ENCODE measurements around the gene ZMPSTE24.
"Not testable (repeated sequence)": the region's sequence is repeated elsewhere in the genome, so short reads cannot be mapped to it uniquely, and the experiment has no call there.

ZMPSTE24 gene

DNA sequence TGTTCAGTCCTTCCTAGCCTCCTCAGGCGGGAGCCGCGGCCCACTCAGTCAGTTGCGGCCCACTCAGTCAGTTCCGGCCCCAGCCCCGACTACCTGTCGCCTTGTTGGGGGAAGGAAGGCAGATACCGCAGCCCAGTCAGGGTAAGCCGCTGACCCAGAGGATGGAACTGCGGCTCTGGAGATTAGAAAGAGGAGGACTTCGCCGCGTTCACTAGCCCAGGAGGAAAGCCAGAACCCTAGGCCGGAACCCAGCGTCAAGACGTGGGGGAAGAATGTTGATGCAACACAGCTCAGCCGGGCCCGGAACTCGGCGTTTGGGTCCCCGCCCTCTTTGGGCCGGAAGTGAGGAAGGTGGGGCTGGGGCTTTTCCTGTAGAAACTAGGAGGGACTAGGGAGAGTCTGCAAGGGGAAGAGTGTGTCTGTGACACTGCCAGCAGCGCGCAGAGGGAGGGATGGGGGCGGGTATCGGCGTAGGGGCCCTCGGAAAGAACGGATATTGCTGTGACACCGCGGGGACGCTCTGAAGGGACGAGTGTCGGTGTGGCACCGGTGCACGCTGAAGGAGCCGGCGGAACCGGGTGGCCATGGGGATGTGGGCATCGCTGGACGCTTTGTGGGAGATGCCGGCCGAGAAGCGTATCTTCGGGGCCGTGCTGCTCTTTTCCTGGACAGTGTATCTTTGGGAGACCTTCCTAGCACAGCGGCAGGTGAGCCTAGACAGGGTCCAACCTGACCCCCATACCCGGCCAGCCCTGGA lies at the start of gene ZMPSTE24:
Gene ZMPSTE24 (plus strand): TSS at position 549 of the 757 bp plus-strand sequence. CDS start 36 bp downstream, at position 585.
- peak; percentile 98 for ATAC-seq

DNA sequence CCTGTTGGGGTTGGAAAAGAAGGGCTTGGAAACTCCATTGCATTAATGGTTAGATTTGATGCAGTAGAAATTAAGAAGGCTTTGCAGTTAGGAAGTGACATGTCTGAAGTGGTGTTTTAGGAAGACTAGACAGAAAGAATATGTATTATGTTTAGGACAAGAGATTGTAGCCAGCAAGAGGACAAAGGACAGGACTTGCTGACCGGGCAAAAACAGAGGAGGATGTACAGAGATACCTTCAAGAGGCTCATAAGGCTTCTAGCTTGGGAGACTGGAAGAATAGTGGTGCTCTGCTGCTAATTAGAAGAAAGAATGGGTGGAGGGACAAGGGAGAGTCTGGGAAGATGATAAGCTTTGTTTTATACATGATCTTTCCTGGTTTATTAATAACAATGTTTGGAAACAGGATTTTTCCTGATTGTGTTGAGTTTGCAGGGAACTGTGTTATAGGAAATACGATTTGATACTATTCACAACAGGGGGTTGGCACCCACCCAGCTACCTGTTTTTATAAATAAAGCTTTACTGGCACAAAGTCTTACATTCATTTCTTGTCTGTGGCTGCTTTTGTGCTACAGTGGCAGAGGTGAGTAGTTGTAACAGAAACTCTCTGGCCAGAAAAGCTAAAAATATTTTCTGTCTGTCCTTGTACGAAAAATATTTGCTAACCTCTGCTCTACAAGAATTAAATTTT lies 47.4 kb upstream of the ZMPSTE24 start:
- no peak for ATAC-seq

- no peak for ATAC-seq
These were observed 39.7 kb upstream of the ZMPSTE24 start for GRCh38 chr1:40218333-40218732.

GRCh38 chr1:40221471-40221905 lies 36.5 kb upstream of the ZMPSTE24 start:
- not testable (repeated sequence) for ATAC-seq

- ATAC-seq, result no peak
These were observed 35.9 kb upstream of the ZMPSTE24 start for GRCh38 chr1:40221977-40222772.

DNA sequence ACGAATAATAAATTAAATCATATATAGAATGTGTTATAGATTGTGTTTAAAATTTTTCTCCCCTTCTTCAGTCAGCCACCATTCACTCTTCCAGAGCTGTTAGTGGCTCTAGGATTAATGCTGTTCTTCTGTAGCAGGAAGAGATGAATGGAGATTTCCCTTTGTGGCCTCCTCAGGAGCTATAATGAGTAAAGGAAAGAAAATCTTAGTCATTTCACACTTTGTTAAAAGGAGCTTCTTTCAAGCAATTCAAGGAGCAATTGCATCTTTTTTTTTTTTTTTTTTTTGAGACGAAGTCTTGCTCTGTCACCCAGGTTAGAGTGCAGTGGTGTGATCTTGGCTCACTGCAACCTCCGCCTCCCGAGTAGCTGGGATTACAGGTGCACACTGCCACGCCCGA lies 34.0 kb upstream of the ZMPSTE24 start:
- peak in 1 of 2 donors; percentile 51 for ATAC-seq

DNA sequence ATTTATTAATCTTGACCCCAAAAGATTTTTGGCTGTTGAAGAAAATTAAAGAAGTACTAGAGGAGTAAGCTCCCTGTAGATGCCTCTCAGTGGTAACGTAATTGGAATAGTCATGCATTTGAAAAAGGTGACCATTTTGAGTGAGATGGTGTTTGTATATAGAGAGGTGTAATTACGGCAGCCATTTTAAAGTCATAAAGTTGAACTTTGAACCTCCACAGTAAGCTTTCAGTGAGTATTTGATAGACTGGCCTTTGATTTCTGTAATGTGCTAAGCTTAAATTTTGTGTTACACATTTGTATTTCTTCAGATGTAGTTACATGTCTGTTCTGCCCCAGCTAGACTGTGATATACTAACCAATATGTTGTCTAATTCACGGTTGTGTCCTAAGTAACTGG lies 31.8 kb upstream of the ZMPSTE24 start:
- no peak for ATAC-seq

- ATAC-seq, result peak; percentile 90 to 93
These were observed 25.6 kb upstream of the ZMPSTE24 start for GRCh38 chr1:40232444-40232843.

GRCh38 chr1:40239626-40240025 lies 18.4 kb upstream of the ZMPSTE24 start:
- no peak for ATAC-seq

GRCh38 chr1:40240390-40240789 lies 17.6 kb upstream of the ZMPSTE24 start:
- no peak for ATAC-seq

- ATAC-seq, result peak in 1 of 2 donors; percentile 15
These were observed 16.7 kb upstream of the ZMPSTE24 start for GRCh38 chr1:40241362-40241761.

DNA sequence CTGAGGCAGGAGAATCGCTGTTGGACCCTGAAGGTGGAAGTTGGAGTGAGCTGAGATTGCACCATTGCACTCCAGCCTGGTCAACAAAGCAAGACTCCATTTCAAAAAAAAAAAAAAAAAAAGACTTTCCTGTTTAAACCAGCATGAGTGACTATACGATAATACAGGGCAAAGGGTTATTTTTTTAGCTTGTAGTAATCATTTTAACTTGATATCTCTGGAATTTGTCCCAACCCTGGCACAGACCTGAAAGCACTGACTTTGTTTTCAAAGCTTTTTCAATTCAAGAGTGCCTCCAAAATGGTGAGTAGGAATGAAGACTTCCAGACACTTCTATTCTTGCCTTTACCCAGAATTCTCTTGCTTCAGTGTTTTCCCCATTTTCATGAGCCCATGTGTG lies 14.7 kb upstream of the ZMPSTE24 start:
- no peak for ATAC-seq

DNA sequence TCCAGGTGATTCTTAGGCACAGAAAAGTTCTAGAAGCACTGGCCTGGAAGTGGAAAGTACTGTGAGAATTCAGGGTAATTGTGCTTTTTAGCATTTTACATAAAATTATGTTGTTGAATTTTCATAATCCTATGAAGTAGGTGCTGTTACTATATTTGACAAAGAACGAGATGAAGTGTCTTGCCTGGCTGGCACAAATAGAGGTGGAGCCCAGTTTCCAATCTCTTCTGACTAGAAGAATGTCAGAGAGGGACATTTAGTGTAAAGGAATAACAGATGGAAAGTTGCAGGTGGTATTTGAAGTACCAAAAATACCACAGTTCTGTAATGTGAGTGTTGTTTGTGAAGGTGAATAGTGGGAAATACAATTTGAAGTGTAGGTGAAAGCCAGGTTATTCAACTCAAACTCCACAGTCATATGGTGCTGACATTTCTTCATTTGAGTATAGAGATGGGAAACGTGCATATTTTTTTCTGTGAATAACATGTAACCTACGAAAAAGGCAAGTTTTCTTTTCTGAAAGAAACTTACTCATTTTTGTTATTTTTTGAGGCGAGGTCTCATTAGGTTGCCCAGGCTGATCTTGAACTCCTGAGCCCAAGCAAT lies 13.8 kb upstream of the ZMPSTE24 start:
- no peak for ATAC-seq

GRCh38 chr1:40245686-40246085 lies 12.3 kb upstream of the ZMPSTE24 start:
- no peak for ATAC-seq

DNA sequence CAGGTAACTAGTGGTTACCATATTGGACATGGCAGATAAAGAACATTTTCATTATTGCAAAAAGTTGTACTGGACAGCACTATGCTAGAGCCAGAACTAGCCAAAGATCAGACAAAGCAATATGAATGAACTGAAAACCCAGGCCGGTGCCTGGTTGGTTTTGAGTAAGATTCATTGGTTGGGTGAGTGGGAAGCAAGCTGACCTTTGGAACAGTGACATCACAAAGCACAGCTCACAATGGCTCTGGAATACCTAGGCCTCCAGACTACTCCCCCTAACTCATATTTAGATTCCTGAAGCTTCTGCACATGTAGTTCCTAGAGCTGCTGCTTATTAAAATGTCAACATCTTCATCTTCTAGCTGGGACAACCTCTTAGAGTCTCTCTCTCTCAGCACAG lies 10.4 kb upstream of the ZMPSTE24 start, which contains the start of gene TMCO2:
Gene TMCO2 (plus strand): TSS at position 283 of the 400 bp plus-strand sequence. CDS start 57 bp downstream, at position 340.
- no peak for ATAC-seq

DNA sequence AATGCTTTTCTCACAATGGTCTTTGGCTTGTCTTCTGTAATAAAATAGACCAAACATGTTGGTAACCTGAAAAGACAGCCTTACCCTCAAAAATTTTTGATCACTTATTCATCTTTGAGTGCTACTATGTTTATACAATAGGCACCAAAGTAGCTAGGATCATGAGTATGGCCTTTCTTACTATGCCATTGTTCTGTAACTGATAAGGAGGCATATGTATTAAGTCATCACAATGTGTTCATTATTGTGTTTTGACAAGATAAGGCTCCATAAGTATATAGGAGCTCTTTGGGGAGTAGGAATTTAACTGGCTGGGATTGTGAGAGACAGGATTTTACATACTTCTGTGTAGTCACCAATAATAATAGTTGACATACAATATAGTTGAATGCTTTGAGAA lies 9.6 kb upstream of the ZMPSTE24 start:
- no peak for ATAC-seq

- ATAC-seq, result no peak
These were observed 6.6 kb upstream of the ZMPSTE24 start for GRCh38 chr1:40251456-40251855.

- ATAC-seq, result no peak
These were observed 5.4 kb upstream of the ZMPSTE24 start for GRCh38 chr1:40252601-40253000.

DNA sequence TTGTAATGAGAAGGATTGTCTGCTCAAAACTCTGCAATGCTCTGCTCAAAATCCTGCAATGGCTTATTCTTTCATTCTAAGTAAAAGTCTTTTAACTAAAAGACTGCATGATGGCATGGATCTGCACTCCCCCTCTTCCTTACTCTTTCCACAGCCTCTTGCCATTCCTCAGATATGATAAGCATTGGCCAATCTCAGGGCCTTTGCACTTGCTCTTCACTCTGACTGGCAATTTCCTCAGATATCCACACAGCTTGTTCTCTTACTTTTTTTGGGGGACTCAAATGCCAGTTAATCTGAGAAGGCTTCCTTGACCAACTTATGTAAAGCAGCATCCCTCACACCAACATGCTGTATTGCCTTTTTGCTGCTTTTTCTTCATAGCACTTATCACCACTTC lies 2.8 kb upstream of the ZMPSTE24 start:
- no peak for ATAC-seq

- no peak for ATAC-seq
These were observed 1.5 kb upstream of the ZMPSTE24 start for GRCh38 chr1:40256401-40257084.

DNA sequence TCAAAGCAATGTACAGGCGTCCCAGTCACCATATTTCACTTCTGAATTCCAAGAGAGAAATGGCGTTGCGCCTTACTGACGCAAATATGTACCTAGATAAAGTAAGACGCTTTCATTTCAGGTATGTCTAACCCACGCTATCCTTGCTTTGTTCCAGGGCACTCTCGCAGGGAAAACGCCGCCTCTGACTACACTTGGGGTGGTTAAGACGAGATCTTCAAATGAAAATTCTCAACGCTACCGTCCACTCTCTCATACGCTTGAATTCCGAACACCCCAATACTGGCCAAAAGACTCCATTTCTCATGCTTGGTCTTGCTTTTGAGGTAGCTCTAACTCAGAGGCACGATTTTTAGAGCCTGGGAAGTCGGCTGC lies 736 bp upstream of the ZMPSTE24 start:
- peak; percentile 2 to 3 for ATAC-seq

DNA sequence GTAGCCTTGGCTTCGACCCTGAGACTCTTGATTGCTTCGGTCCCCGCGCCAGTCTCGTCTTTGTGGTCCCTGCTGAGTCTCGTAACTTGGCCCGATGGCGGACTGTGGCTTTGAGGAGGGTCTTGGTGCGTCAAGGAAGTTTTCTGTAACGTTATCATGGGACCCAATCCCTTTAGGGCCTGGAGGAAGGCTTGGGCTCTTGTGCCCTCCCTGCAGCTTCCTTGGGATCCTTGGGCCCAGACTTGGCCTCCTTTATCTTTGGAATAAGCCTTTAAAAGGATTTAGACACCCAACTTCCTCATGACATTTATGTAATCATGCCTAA lies 371 bp downstream of the ZMPSTE24 start:
- no peak for ATAC-seq

Data from activated CD4-positive, CD25-positive, alpha-beta regulatory T cell treated with anti-CD3 and anti-CD28 coated beads, Interleukin-2, amount 50 U/mL, for 24 hours (primary cell).